ENCODE data around the gene PRG2.
"Not testable (repeated sequence)": the region's sequence is repeated elsewhere in the genome, so short reads cannot be mapped to it uniquely, and the experiment has no call there.

Gene PRG2

DNA sequence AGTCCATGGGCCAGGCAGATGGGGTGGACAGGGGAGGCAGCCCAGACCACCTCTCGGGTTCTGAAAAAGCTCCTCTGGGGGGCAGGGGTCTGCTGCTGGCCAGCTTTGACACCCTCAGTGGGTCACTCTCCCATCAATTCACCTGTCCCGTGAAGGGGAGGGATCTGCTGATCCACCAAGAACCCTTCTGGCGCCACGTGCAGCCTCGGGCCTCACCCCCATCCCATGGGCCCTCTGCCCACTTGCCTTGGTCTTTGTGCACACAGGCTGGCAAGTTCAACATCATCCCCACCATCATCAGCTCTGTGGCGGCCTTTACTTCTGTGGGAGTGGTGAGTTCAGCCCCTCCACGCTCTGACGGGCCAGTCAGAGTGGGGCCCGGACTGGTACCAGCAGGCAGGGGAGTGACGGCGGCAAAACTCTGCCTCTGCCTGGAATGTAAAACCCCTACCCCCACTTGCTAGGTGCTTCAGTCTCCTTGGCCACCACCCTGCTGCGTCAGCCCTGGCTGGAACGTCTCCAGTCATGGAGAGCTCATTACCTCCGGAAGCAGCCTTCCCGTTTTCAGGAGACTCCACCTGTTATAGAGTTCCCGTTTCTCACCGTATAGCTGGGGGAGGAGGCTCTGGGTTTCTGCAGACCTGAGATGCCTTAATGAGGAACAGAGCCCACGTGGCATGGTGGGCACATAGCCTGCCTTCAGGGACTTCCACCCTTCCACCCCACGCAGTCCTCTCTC, 22.2 kb downstream of the PRG2 start:
- DNase-seq (ENCODE audit: low read depth in 2 of 2), result no peak

GRCh38 chr11:57364851-57365660, 25.4 kb downstream of the PRG2 start:
- DNase-seq (ENCODE audit: low read depth in 2 of 2), result no peak

- no peak for DNase-seq (ENCODE audit: low read depth in 2 of 2)
These were observed 27.0 kb downstream of the PRG2 start for GRCh38 chr11:57363131-57364080.

DNA sequence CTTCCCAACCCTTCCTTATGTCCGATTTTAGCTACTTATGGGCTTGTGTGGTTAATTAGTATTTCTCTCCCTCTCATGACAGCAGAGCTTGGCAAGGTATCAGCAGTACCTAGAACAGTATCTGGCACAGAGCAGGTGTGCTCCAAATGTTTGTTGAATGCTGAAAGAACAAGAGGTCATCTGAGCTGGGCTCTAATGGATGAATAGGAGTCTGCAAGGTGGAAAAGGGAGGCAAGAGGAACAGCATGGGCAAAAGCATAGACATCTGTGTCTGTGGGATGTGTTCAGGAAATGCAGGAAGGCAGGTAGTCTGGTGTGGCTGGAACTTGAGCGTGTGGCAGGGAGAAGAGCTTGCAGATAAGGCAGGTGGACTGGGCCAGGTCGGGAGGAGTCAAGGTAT, 28.5 kb downstream of the PRG2 start:
- DNase-seq (ENCODE audit: low read depth in 2 of 2), result no peak

- DNase-seq (ENCODE audit: low read depth in 2 of 2), result not testable (repeated sequence)
These were observed 29.0 kb downstream of the PRG2 start for GRCh38 chr11:57361420-57361819.

DNA sequence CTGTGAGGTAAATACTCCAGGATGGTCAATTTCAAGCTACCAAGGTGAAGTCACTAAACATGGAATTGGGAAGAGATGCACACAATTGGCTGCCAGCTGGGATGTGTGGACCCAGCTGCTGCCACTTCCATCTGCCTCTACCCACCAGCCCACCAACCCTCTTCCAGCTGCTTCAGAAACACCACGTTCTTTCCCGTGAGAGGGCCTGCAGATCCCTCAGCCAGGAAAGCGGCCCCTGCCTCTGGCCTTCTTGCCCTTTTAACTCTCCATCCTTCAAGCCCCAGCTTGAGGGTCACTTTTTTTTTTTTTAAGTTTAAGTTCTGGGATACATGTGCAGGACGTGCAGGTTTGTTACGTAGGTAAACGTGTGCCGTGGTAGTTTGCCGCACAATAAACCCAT, 29.5 kb downstream of the PRG2 start:
- DNase-seq (ENCODE audit: low read depth in 2 of 2), result no peak

GRCh38 chr11:57359896-57360690, 30.4 kb downstream of the PRG2 start:
- DNase-seq (ENCODE audit: low read depth in 2 of 2), result no peak

- no peak for DNase-seq (ENCODE audit: low read depth in 2 of 2)
These were observed 31.1 kb downstream of the PRG2 start for GRCh38 chr11:57359396-57359795.

- no peak for DNase-seq (ENCODE audit: low read depth in 2 of 2)
These were observed 31.5 kb downstream of the PRG2 start for GRCh38 chr11:57358991-57359390.

DNA sequence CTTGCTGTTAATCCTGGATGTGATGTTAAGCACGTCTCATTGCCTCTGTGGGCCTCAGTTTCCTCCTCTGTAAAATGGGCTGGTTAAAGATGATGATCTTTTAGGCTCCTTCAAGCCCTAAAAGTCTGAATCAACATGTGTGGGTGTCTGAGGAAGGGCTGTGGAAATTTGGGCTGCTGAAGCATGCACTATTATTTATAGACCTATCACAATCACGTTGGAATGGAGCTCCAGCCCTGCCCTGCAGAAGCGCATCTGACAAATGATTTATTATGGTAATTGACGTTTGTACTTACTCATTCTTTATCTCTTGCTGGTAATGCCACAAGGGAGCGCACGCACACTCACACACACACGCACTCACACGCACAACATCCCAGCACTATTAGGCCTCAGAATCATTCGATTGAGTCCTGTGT, 31.9 kb downstream of the PRG2 start:
- DNase-seq (ENCODE audit: low read depth in 2 of 2), result no peak

DNA sequence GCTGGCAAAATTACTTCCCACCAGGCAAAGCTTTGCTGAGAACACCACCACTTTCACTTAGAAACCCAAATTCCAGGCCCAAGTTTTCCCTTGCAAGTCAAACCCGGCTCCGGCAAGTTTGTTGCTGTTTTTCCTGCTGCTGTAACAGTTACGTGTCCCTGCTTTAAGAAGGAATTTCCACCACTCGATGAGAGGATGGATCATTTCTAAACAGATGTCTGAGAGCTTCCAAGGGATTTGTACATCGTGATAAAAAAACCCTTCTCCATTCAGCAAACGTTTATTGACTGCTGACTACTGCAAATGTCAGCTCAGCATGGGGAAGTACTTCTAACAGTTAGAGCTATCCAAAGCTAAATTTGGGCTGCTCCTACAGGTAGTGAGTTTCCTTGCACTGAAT, 32.6 kb downstream of the PRG2 start:
- DNase-seq (ENCODE audit: low read depth in 2 of 2), result no peak

DNA sequence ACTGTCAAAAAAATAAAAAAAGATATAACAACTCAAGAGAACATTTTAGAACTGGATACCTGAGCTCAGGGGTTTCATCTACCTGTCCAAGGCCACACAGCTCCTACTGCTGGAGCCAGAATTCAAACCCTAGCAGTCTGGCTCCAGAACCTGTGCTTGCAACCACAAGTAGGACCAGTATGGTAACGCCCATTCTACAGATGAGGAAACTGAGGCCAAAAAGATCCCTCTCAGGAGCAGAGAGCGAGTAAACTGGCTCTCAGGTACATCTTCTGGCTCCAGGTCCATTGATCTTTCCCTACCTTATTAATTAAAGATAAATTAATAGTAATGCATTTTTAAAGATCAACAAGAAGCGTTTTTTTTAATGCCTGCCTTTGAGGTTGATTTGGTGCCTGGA, 33.1 kb downstream of the PRG2 start:
- no peak for DNase-seq (ENCODE audit: low read depth in 2 of 2)

DNA sequence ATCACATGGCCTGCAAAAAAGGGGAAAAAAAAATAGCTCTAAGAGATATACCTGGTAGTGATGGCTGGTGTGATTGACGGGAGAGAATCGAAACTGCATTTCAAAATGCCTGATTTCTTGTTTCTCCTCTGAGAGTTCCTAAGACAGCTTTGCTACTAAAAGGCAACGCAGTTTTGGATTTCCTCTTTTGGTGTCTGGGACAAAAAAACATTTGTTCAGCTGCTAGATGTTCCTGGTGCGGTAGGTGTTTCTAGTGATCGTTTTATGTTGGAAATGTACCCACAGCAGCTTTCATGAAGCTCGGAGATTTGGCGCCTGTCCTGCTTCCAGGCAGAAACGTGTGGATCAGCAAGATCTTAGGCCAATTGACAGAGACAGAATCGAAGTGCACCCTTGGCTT, 34.2 kb downstream of the PRG2 start:
- no peak for DNase-seq (ENCODE audit: low read depth in 2 of 2)

DNA sequence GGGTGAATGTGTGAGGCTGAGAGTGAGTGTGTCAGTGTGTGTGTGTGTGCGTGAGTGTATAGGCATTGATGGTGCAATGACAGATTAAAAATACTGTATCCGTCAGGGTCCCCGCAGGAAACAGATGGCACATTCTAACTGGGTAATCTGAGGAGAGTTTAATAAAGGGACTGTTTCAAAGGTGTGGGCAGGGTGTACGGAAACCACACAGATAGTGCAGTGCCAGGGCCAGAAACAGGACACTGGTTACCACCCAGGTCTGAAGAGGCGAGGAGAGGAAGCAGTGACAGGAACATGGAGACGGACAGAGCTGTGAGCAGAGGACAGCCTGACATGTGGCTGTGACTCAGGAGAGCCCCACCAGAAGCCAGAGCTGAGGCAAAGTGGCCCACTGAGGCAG, 35.8 kb downstream of the PRG2 start:
- no peak for DNase-seq (ENCODE audit: low read depth in 2 of 2)

GRCh38 chr11:57353852-57354251, 36.6 kb downstream of the PRG2 start:
- no peak for DNase-seq (ENCODE audit: low read depth in 2 of 2)

- no peak for DNase-seq (ENCODE audit: low read depth in 2 of 2)
These were observed 37.0 kb downstream of the PRG2 start for GRCh38 chr11:57353446-57353845.

- no peak for DNase-seq (ENCODE audit: low read depth in 2 of 2)
These were observed 37.4 kb downstream of the PRG2 start for GRCh38 chr11:57353036-57353435.

- peak; percentile 28 to 47 for DNase-seq (ENCODE audit: low read depth in 2 of 2)
These were observed 40.8 kb downstream of the PRG2 start for GRCh38 chr11:57349491-57350274.

DNA sequence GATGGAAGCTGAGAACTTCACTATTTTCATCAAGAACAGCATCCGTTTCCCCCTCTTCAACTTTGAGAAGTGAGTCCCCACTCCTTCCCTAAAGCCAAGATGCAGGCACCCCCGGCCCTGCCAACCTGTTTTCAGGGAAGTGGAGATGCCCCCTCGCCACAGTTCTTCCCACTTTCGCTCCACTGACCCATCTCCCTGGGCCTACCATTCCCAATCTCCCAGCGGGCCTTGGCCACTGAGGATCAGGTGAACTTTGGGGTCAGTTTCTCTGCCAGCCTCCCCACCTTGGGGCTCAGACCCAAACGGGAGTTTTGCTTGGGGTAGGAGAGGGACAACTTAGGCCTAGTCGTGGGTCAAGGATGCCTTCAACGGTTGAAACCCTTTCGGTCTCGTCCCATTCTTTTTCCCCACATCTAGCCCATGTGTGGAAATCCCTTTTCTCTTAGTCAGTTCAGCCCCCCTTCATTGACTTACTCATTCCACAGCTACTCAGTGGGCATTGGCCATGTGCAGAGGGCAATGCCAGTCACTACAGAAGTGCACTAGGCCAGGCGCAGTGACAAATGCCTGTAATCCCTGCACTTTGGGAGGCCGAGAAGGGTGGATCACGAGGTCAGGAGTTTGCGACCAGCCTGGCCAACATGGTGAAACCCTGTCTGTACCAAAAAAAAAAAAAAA, 41.7 kb downstream of the PRG2 start:
- no peak for DNase-seq (ENCODE audit: low read depth in 2 of 2)

GRCh38 chr11:57348052-57348451, 42.4 kb downstream of the PRG2 start:
- no peak for DNase-seq (ENCODE audit: low read depth in 2 of 2)

Measured in stimulated activated CD4-positive, alpha-beta T cell treated with anti-CD3 and anti-CD28 coated beads, Interleukin-15, amount 100 ng/mL, for 48 hours (primary cell).